Nucleus accumbens (tissue), 56 donors: ENCODE results near the gene IQCK.

Experiments used
- DNase-seq, 56 donors: peaks; one replicate each; lab custom pipeline; 2025; lab: John Stamatoyannopoulos, UW

The IQCK gene

DNA sequence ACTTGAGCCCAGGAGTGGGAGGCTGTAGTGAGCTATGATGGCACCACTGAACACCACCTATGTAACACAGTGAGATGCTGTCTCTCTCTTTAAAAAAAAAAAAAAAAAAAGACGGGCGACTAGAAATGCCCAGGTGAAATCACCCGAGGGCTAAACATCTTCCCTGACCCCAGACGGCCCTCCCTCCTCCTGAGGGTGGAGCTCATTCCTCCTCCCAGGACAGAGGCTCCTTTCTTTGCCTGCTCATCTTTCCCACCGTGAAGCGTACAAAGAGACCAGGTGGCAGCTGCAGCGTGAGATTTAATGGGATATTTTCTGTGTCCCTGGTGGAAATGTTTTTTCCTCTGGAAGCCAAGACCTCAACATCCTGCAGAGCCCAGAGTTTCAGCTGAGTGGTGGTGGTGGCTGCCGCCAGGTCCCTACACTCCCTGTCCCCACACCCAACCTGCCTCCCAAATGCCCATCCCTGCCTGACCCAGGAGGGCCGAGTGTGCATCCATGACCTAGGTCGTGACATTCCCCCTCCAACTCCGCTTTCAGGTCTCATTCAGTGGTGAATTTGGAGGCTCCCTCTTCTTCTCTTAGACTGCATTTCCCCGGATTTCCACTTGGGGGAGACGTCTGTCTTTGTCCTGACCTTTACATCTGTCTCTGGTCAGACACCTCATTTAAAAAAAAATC is 181.0 kb downstream of the IQCK start:
- peak in 16 of 56 donors; percentile 3 to 63 (median 14) for DNase-seq

DNA sequence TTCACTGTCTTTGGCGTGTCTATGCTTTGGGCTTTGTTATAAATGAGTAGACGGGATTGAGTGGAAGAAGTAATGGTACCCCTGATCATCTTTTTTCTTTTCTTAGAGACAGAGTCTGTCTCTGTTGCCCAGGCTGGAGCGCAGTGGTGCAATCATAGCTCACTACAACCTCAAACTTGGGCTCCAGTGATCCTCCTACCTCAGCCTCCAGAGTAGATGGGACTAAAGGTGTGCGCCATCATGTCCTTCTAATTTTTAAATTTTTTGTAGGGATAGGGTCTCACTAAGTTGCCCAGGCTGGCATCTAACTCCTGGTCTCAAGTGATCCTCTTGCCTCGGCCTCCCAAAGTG is 181.5 kb downstream of the IQCK start:
- DNase-seq: no peak

DNA sequence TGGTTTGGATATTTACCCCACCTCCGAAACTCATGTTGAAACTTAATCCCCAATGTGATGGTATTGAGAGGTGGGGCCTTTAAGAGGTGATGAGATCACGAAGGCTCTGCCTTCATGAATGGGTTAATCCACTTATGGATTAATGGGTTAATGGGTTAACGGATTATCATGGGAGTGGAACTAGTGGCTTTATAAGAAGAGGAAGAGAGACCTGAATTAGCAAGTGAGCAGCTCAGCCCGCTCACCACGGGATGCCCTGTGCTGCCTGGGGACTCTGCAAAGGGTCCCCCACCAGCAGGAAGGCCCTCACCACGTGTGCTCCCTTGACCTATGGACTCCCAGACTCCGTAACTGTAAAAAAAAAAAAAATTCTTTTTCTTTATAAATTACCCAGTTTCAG is 183.1 kb downstream of the IQCK start:
- no peak for DNase-seq

DNA sequence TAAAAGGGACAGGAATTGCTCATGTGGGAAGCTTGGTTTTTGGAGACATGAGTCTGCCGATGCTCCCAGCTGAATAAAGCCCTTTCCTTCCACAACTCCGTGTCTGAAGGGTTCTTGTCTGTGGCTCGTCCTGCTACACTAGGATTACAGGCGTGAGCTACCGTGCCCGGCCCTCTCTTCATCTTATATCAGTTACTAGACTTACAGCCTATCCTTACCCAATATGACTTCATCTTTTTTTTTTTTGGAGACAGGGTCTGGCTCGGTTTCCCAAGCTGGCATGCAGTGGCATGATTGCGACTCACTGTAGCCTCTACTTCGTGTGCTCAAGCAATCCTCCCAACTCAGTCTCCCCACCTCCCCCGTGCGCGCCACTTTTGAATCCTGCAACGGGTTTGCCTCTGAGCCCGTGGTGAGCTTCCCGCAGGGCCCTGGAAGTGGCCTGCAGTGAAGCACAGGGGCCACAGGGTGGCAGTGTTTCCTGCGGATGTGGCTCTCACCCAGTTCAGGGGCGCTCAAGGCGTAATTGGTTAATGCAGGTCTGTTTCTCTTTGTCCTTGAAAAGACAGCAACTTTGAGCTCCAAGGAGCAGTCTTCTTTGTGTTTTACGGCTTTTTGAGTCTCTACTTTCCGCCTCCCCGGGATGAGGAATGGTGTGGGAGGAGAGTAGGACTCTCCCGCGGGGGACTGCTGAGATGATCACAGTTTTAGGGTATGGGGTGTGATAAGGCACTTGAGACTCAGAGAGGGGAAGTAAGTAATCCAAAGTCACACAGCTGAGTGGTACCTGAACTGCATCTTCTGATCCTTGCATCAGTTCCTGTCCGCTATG is 189.3 kb downstream of the IQCK start:
- peak in 48 of 56 donors; percentile 2 to 76 (median 27) for DNase-seq
